SH-SY5Y (cell line): ENCODE measurements around the gene TNFRSF11A.

ENCODE experiments used
- GATA2 ChIP-seq: IDR thresholded peaks from 2 replicates; pipeline ENCODE4 v1.6.1; 2011; ENCODE audit warnings: mild to moderate bottlenecking, low read depth, low read length
- GATA3 ChIP-seq: IDR thresholded peaks from 2 replicates; pipeline ENCODE4 v1.6.1; 2011; ENCODE audit warnings: low read depth, mild to moderate bottlenecking, low read length, moderate library complexity

GRCh38 chr18:62345909-62346308 lies 20.8 kb downstream of the TNFRSF11A start:
- TF ChIP-seq GATA2 (no peak), GATA3 (no peak)
